ENCODE measurements around the gene USF2.

The USF2 gene

GRCh38 chr19:35318679-35319448 lies 50.1 kb downstream of the USF2 start:
- DNase-seq (ENCODE audit: low read depth) = no peak

- DNase-seq (ENCODE audit: low read depth) = no peak
Measured at GRCh38 chr19:35320065-35320713, 51.4 kb downstream of the USF2 start.

DNA sequence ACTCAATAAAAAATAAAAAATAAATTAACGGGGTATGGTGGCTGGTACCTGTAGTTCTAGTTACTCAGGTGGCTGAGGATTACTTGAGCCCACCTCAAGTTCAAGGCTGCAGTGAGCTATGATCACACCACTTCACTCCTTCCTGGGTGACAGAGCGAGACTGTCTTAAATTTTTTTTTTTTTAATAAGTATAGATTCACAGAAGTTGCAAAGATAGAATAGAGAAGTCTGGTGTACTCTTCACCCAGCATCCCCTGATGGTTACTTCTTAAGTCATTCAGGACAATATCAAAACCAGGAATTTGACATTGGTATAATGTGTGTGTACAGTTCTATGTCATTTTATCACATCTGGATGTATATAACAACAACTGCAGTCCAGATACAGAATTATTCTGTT lies 52.5 kb downstream of the USF2 start:
- DNase-seq (ENCODE audit: low read depth) = no peak

DNA sequence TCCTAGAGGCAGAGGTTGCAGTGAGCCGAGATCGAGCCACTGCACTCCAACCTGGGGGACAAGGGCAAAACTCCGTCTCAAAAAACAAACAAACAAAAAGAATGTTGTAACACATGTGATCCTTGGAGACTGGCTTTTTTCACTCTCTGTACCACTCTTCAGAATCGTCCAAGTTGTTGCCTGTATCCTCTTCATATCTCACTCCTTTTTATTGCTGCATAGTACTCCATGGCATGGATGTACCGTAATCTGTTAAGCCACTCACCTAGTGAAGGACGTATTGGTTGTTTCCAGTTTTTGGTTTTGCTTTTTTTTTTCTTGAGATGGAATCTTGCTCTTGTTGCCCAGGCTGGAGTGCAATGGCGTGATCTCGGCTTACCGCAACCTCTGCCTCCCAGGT lies 53.3 kb downstream of the USF2 start:
- DNase-seq (ENCODE audit: low read depth) = no peak

- no peak for DNase-seq (ENCODE audit: low read depth)
Measured at GRCh38 chr19:35327642-35328041, 58.9 kb downstream of the USF2 start.

DNA sequence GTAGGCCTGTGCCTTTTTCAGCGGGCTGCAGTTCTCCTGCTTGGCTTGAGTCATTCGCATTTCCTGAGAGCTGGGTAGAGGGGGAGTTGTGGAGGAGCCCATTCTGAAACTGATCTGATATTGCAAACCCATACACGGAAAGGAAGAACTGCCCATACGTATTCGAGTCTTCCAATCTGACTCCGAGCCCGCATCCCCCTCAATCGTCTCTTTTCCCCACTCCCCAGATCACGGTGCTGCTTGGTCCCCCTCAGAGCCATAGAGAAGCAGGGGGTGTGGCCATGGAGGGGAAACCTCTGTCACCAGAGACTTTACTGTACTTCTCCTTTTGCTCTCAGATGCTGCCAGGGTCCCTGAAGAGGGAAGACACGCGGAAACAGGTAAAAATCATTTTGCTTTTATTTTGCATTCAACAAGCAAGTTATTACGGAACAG lies 60.1 kb downstream of the USF2 start, which contains the start of gene CD22:
Gene CD22 (plus strand): TSS at position 337 of the 435 bp plus-strand sequence. CDS start 2,854 bp downstream, outside the sequence.
- DNase-seq (ENCODE audit: low read depth) = no peak

DNA sequence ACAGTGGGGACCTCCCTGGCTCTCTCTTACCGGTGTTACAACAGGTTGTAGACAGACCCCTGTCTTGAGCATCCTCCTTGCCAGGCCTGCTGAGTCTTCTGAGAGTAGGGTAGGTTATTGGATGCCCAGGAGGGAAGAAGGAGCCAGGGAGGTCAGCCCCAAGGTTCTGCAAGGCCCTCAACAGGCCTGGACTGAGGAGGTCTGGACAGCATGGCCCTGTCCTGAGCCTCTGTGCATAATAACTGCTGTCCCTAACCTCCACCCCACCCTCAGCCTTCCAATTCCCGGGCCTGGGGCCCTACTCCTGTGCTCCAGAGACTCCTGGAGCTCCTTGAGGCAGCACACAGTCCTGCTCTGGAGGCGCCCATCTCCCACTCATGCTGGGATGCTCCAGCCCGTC lies 60.6 kb downstream of the USF2 start:
- no peak for DNase-seq (ENCODE audit: low read depth)

All from activated T-cell treated with anti-CD3 and anti-CD28 coated beads for 48 hours (primary cell).